Activated effector memory CD4-positive, alpha-beta T cell treated with anti-CD3 and anti-CD28 coated beads, Interleukin-2, amount 50 U/mL, for 16 hours (primary cell): ENCODE results near the gene EFHC1.

ENCODE experiments used
- DNase-seq: peaks from one replicate; pipeline ENCODE4 v3.0.0-alpha.2; 2020

Gene EFHC1

DNA sequence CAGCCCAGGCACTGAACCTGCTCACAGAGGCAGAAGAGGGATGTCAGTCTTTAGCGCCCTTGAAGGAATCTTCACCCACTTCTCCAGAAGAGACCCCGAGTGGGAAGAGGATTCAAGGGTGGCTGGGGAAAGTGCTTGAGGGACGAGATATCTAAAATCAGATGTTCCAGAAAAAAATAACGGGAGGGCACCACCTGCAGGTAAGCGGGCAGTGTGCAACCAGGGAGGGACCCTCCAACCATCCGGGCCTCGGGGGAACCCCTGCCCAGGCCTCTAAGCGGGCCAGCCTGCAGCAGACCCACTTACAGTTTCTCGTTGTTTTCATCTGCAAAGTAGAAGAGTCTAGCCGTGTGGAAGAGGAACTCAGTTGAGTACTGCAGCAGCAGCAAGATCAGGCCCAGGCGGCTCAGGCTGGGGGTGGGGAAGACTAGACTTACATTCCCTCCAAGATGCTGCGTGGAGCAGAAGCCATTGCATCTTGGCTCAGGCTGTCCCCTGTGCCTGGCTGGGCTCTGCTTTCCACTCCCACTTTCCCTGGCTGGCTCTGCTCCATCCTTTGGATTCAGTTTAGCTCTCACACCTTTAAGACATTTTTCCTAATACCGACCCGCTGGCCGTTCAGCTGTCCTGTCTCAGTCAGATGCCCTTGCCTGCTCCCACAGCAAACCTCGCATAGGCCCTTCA lies 85.7 kb downstream of the EFHC1 start:
- no peak for DNase-seq

DNA sequence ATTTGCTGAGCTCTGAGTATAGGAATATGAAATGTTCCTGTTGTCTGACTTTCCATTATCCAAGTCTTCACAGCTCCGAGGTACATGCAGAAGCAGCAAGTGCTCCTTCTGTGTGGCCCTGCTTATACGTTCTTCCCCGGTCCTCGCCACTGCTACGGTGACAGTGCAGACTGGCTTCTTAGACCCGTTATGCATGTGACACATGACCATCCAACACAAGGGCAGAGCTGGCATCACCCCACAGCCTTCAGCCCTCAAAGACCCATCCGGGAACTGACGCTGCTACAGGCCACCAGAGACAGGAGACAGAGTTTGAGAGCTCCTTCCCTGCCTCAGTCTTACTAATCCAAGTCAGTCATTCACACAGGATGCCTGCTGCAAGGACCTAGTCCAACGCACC lies 86.3 kb downstream of the EFHC1 start:
- DNase-seq: no peak

DNA sequence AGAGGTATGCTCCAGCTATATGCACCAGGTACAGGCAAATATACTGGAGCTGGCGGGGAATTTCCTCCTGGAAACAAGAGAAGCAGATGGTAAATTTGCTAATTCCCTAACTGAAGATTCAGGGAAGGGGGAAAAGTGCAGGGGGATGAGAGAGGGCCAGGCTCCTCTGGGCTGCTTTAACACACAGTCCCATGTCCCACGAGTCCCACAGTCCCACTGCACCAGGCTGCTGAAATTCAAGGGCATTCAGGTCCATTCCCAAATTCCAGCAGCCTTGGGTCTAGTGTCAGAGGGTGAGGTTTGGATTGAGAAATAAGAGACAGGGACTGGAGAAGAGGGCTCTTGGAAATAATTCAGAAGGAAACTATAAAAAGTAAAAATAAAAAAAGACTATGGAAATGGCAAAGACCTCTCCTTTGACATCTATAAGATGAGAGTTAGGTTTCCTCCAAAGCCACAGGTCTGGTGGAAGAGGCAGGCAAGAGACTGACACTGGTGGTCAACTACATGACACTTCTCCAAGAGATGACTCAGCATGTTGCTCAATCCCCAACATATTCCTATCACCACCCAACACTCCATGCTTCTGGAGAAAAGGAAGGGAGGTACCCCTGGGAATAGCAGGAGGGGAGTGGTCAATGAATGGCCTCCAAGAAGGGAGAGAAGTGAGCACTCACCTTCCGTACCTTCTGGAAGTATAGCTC lies 87.6 kb downstream of the EFHC1 start:
- DNase-seq: no peak

- no peak for DNase-seq
These were observed 88.2 kb downstream of the EFHC1 start for GRCh38 chr6:52508261-52508739.

DNA sequence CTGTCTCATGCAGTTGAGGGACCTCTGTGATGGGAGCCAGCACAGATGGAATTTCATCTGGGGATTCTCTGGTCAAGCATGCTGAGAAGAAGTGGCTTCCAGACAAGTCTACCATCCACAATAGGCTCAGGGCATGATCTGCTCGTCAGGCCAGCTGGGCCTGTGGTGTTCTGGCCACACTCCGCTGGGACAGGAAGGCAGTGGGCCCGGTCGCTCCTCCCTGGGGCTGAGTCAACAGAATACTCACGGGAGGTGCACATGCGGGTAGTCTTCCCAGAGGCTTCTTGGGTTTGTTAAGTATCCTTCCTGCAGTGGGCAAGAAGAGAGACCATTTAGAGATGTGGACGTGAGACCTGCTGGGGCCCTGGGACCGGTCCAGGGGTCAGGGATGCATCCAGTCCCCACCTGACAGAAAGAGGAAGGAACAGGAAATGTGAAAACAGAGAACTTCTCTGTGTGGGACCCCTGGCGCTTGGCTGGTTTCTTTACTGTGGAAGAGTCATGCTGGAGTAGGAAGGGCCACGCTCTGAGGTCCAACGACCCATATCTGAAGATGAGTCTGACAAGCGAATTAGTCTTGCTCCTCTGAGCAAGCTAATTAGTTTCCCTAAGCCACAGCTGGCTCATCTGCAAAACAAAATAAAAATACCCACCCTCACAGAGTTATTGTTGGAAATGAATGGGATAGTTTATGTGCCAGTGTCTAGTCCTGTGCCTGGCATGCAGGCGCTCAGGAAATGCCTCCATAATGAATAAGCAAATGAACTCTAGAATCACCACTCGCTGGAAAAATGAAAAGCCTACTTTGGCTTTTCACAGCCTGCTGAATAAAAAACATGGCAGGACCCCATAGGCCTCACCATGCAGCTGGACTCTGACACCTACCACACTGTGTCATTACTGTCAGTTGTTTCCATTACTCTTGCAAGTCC lies 89.4 kb downstream of the EFHC1 start:
- DNase-seq: no peak

- DNase-seq: no peak
These were observed 90.0 kb downstream of the EFHC1 start for GRCh38 chr6:52510213-52510562.

- DNase-seq: no peak
These were observed 91.0 kb downstream of the EFHC1 start for GRCh38 chr6:52511163-52511562.

DNA sequence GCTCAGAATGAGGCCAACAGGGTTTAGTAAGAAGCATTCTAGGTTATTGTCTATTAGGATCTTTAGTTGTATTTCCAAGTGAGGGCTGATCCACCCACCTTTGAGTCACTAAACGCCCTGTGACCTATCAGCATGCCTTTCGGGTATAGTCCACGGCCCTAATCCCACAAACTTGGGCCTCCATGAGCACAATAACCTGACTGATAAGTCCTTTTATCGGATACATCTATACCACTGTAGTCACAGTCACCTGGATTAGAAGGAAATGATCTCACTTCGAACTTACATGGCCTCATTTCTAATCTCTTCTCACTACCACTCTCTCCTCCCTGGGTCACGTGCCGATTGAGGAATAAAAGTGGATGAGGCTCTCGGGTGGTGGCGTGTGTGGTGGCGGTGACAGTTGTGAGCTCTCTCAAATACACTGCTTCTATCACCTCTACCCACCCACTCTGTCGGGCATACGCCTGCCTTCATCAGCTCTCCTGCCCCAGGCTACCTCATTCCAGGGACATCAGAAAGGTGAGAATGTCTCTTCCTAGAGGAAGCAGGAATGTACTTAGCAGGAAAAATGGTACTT lies 91.5 kb downstream of the EFHC1 start:
- DNase-seq: no peak

- DNase-seq: no peak
These were observed 92.1 kb downstream of the EFHC1 start for GRCh38 chr6:52512199-52512598.

DNA sequence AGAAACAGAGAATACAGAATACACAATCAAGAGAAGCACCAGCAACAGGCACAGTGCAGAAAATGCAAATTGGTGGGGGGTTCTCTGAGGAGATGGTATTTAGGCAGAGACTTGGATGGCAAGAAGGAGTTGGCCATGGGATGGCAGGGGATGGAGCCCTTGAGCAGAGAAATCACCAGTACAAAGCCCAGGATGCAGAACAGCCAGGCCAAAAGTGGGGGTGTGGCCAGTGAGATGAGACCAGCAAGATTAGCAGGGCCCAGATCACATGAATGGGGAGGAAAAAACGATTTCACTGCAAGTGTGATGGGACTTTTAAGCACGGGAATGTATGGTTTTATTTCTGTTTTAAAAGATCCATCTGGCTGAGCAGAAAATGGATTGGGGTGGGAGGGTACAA lies 93.3 kb downstream of the EFHC1 start:
- no peak for DNase-seq

DNA sequence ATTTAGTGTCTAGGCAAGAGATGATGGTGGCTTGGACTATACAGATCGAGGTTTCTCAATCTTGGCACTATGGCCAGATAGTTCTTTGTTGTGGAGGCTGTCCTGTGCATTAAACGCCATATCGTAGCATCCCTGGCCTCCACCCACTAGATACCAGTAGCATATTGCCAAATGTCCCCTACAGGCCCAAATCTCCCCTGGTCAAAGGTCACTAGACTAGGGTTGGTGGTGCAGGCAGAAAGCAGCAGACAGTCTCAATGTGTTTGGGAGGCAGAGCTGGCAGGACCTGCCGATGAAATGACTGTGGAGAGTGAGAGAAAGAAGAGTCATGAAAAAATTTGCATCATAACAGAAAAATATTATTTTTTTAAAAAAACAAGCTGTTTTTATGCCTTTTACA lies 93.8 kb downstream of the EFHC1 start:
- no peak for DNase-seq

- DNase-seq: no peak
These were observed 94.4 kb downstream of the EFHC1 start for GRCh38 chr6:52514514-52514913.

DNA sequence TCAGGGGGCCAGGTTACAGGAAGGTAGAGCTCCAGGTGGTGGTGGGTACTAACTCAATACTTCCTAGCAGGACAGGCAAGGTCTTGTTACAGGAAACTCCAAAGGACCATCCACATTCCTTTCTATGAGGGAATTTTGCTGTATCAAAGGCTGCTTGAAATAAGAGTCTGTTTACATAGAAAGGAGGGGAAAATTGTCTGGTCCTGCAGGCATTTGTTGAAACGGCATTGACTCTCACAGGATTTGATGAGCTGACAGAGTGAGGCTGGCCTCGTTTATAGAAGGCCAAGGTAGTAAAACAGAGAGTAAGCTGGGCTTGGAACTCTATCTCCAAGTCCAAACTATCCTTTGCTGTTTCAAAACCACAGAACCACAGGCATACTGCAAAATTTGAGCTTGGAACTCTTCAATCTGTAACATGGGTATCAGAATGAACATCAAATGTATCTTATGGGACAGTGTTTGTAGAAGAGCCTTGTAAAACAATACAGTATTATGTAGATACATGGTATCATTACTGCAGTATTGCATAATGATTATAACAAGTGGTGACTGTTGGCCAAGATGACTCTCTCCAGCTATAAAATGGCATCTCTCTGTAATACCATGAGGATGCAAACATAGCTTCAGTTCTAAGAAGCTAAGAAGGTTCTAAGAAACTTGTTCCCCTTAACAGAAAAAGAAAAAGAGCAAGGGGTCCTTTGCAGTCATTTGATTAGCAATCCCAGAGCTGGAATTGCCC lies 95.2 kb downstream of the EFHC1 start:
- no peak for DNase-seq

GRCh38 chr6:52516269-52516668 lies 96.1 kb downstream of the EFHC1 start:
- DNase-seq: no peak

DNA sequence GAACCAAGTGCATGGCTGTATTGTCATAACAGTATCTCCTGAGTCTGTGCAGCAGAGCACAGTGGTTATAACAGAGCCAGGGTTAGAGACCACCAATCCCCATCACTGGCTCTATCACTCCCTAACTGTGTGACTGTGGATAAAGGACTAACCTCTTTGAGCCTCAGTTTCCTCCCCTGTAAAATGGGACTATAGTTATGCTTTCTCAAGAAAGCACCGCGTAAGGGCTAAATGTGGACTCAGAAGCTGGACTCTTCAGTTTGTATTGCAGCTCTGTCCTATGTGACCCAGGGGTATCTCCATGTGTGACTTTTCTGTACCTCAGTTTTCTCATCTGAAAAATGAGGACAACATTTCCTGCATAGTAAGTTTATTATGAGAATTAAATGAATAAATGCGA lies 96.8 kb downstream of the EFHC1 start:
- DNase-seq: no peak

DNA sequence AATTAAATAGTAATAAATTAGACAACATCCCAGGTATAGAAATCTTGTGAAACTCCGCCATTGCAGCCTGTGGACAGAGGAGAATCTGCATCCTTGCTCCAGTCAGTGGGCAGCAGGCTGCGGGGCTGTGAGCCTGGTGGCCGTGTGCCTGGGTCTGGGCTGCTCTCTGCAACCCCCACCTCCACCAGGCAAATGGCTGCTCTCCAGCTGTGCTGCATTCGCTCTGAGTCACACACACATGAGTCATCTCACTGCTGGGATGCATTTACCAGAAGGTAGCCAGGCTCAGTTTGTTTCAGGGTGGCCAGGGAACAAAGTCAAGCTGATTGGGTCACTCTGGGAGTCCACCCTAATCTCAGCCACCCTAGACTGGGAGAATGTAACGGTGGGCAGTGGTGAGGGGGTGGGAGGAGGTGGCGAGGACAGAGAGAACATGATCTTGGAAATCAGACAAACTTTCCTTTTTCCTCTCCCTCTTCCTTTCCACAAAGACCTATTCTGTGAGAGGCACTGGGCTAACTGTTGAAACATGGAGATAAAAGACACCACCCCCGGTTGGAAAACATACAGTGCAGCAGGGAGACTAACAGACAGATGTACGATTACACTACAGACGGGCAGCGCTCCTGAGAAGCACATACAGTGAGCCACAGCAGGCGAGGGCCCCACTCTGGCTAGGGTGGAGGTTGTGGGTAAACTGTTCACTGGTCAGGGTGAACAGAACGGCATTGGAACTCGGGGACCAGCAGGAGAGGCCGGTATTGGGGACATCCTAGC lies 97.5 kb downstream of the EFHC1 start:
- DNase-seq: no peak

DNA sequence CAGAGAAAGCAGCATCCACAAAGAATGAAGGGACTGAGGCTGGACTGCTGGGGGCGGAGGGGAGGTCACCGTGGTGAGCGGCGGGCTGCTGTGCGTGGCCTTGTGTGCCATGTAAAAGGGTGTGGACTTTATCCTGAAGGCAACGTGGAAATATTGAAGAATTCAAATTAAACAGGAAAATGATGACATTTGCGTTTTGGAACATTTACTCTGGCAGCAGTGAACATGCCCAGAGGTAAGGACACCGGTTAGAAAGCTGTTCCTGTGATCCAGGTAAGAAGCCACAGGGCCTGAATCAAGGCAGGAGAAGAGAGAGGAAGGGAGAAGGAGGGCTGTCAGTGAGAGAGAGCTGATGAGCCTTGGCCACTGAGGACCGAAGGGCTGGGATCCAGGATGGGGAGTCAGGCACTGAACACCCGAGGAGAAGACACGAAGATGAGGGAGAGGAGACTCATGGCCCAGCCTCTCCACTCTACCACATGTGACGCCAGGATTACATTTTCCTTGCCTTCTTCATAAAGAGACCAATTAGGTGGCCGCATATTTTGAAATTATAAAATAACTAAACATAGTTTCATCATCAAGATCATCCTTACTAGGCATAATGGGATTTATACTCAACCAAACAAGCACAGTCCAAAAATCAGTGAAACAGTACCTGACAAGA lies 98.3 kb downstream of the EFHC1 start:
- no peak for DNase-seq

- DNase-seq: no peak
These were observed 99.5 kb downstream of the EFHC1 start for GRCh38 chr6:52519618-52520017.

DNA sequence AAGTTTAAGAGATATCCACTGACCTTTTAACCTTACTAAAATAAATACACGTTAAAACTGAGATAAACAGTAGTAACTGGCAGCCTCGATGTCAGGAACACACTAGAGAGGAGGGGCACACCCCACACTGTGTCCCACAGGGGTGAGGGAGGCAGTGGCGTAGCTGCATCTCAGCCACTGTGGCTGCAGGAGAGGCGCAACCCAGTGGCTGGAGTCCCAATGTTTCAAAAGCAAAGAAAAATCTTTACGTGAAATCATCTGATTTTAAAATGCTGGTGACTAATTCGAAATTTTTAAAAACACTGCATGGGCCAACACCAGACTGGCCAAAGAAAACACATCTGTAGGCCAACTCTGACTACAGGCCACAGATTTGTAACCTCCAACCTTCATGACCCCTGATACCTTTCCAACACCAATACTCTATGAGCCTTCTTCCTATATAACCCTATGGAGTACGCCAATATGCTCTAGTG lies 102.0 kb downstream of the EFHC1 start:
- no peak for DNase-seq

DNA sequence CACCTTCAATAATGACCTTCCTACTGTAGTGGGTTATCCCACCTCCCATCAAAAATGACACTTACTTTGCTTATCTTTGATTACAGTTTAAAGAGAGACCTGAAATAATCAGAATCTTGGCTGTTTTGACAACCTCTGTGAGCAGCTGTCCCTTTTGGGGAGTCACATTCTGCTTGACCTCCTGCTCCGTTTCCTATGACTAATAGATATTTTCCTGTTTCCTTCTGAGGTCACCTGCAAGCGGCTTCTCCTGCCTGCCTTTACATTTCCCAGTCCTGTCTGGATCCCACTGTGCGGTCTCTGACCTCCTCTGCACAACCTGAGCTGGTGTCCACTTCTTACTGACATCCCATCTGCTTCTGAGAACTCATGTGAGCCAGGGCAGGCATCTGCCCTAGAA lies 102.5 kb downstream of the EFHC1 start:
- DNase-seq: no peak
